ENCODE results near the gene OARD1.

OARD1 gene

DNA sequence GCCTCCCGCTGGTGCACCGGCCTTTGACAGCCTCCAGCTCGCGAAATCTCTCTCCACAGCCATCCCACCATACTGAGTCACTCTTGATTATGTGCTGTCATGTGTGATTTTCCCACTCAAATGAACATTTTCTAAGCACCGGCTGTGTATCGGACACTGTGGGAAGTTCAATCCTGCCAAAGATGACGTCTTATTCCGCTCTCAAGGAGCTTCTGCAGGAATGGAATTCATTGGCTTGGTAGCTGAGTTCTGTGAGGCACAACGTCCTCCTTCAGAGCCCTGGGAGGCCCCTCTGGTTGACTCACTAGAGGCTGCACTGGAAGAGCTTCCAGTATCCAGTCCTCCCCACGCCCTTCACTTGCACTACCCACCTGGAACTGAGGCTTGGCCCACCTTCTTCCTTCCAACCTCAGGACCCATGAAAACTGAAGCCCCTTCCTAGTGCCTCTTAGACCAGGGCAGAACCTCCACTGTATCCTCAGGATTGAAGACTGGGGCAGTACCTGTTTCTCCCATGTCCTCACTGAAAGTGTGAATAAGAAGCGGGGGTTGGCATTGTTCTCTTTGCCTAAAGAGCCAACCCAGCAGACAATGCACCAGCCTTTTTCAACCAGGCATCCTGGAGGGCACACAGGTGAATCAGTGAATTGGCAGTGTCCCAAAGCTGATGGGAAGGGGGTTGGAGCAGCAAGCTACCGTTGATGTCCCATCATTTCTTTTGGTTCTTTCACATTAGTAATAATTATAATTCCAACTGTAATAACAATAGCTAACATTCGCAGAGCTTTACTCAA is 34.9 kb downstream of the OARD1 start:
- Mint-ChIP-seq H3K4me1 (ENCODE audit: low read depth) (peaks cover 15% of the 10 kb centered on the region), H3K27me3 (peaks cover 2% of the 10 kb centered on the region), H3K9me3 (no peaks in the 10 kb centered on the region), H3K36me3 (ENCODE audit: low read depth) (peaks cover 21% of the 10 kb centered on the region), H3K27ac (no peak overlapping the region), H3K4me3 (no peak overlapping the region)
- intact Hi-C loops (cut with micrococcal nuclease), result no loop called here

DNA sequence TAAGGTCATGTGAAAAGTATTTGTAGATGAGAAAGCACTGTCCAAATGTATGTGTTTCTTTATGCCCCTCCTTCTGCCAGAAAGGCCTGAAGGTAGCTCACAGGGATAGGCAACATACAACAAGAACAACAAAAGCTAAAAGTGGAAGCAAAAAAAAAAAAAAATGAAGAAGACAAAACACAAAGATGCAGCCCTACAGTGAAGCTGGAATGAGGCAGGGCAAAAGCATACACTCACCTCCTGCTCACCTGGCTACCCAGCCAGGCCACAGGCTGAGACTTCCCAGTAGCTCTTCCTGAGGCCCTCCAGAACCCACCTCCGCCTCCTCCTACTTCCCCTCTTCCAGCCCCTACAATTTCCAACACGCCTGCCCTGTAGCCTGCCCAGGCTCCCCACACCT is 35.6 kb downstream of the OARD1 start:
- intact Hi-C loops (cut with micrococcal nuclease), result no loop called here
- Mint-ChIP-seq H3K9me3 (no peaks in the 10 kb centered on the region), H3K4me1 (ENCODE audit: low read depth) (peaks cover 15% of the 10 kb centered on the region), H3K27me3 (peaks cover 2% of the 10 kb centered on the region), H3K4me3 (no peak overlapping the region), H3K36me3 (ENCODE audit: low read depth) (peaks cover 15% of the 10 kb centered on the region), H3K27ac (no peak overlapping the region)

DNA sequence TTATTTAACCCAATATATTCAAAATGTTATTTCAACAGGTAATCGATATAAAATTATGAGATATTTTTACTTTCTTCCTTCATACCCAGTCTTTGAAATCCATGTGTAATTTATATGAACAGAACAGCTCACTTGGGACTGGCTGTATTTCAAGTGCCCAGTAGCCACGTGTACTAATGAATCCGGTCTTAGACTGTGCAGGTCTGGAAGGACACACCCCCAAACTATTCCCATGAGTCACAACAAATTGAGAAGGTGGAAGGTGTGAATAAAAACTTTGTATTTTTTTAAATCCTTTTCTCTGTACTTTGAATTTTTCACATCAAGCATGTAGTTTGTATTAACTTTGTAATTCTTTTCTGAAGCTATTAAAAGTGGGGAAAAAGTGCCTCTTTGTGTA is 36.0 kb downstream of the OARD1 start:
- Mint-ChIP-seq H3K36me3 (ENCODE audit: low read depth) (peaks cover 15% of the 10 kb centered on the region), H3K27ac (no peak overlapping the region), H3K27me3 (peaks cover 2% of the 10 kb centered on the region), H3K4me1 (ENCODE audit: low read depth) (peaks cover 13% of the 10 kb centered on the region), H3K4me3 (no peak overlapping the region), H3K9me3 (no peaks in the 10 kb centered on the region)
- intact Hi-C loops (cut with micrococcal nuclease), result no loop called here

DNA sequence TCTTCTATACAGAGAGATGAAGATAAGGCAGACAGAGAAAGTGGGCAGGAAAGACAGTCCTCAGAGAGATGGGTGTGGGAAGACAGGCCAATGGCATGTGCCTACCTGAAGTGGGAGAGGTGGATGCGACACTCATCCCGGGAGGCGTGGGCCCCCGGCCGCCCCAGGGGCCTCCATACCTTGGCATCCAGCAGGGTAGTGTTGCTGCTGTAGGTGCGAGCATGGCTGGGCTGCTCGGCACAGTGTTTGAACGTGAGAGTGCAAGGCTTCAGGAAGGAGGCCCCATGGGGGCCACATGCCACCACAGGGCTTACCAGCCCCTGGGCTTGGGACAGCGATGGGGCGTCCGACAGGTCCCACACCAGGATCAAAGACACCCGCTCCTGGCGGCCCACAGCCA is 38.4 kb downstream of the OARD1 start:
- H3K4me3 Mint-ChIP-seq, result no peak overlapping the region
- peaks cover 5% of the 10 kb centered on the region for H3K27me3 Mint-ChIP-seq
- H3K27ac Mint-ChIP-seq, result no peak overlapping the region
- peaks cover 11% of the 10 kb centered on the region for H3K36me3 Mint-ChIP-seq (ENCODE audit: low read depth)
- intact Hi-C loops (cut with micrococcal nuclease), result no loop called here
- peaks cover 12% of the 10 kb centered on the region for H3K4me1 Mint-ChIP-seq (ENCODE audit: low read depth)
- H3K9me3 Mint-ChIP-seq, result no peaks in the 10 kb centered on the region

DNA sequence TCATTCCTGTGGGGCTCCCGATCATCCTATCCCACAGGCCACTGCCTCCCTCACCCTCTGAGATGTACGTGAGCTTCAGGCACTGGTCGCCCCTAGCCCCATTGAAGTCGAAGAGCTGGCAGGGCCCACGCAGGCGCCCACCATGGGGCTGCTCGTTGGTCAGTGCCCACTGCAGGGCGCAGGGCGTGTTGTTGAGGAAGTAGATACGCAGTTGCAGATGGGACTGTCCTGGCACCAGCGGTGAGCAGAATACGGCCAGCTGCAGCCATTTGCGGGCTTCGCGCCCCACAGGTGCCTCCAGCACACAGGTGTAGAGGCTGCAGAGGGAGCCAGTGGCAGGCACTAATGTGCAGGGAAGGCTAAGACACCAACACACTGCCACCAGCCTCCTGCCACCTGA is 39.3 kb downstream of the OARD1 start:
- Mint-ChIP-seq H3K27ac (no peak overlapping the region), H3K27me3 (peaks cover 5% of the 10 kb centered on the region), H3K9me3 (no peaks in the 10 kb centered on the region), H3K36me3 (ENCODE audit: low read depth) (peaks cover 8% of the 10 kb centered on the region), H3K4me1 (ENCODE audit: low read depth) (peaks cover 22% of the 10 kb centered on the region), H3K4me3 (no peak overlapping the region)
- intact Hi-C loops (cut with micrococcal nuclease), result no loop called here

DNA sequence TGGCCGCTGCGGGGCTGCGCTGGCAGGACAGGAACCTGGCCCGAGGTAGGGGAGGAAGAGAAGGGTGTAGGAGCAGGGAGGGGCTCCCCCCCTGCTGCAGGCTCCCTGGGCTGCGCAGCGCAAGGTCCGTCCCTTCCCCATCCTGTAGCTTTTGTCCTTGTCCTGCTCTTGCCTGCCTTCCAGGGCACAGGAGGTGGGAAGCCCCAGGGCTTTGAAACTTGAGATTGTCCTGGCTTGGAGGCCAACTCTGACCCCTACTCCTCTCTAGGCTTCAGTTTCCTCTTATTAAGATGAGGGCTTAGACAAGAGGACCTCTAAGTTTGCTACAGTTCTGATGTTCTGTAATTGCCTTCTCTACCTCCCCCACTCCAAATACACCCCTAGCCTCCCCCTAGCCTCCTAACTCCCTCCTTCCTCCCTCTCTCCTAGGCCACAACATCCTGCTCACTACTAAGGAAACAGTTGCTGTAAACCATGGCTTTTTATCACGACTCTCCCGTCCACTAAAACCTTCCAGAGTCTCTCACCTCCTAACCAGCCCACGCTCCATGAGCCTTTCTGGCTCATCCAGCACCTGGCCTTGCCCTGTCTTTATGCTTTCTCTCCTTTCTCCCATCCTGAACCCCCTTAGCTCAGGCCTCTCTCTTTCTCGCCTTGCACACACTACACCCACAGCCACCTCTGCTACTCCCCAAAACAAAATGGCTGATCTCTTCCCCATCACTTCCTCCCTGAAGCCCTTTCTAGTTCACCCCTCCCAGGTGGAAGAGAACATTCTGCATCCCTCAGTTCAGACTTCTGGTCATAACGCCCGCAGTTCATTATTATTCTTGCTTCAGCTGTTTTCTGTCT is 43.4 kb downstream of the OARD1 start:
- Mint-ChIP-seq H3K27me3 (peaks cover 5% of the 10 kb centered on the region), H3K4me1 (ENCODE audit: low read depth) (peaks cover 42% of the 10 kb centered on the region), H3K27ac (peak overlapping the region; percentile 62), H3K9me3 (no peaks in the 10 kb centered on the region), H3K36me3 (ENCODE audit: low read depth) (peaks cover 5% of the 10 kb centered on the region), H3K4me3 (peak overlapping the region; percentile 71)
- intact Hi-C loops (cut with micrococcal nuclease), result loop anchor here (5.0 kb wide), 1 partner anchor 476 kb away; no protein-coding TSS in a partner anchor

DNA sequence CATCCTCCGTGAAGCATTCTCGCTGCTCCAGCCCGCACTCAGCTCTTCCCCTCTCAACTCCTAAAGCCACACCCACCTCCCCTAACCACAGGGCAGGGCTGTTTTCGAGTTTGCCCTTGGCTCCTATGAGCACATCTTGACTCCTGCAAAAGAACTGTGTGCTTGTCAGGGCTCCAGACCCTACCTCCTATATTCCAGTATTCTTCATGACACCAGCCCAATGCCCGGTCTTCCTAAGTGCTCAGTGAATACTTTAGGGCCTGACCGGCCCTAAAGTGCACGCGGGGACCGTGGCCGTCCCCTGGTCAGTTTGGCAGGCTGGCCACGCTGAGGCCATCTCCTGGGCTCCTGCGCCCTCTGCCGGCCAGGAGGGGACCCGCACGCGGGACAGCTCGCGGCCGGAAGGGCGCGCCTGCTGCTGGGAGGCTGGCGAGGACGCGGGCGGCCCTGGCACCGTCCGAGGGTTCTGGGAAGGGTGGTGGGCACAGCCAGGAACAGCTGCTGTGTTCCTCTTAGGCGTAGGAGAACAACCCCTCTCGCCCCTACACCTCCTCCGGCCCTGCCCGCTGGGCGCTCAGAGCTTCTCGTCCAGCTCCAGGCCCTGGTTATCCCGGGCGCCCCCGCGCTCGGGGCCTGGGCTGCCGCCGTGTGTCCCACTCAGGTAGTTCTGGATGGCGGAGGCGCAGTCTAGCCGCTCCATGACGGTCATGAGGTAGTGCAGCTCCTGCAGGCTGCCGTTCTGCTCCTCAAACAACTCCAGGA is 44.2 kb downstream of the OARD1 start:
- Mint-ChIP-seq H3K27ac (peak overlapping the region; percentile 62), H3K27me3 (peaks cover 5% of the 10 kb centered on the region), H3K4me1 (ENCODE audit: low read depth) (peaks cover 42% of the 10 kb centered on the region), H3K36me3 (ENCODE audit: low read depth) (no peaks in the 10 kb centered on the region), H3K9me3 (no peaks in the 10 kb centered on the region), H3K4me3 (peak overlapping the region; percentile 71)
- intact Hi-C loops (cut with micrococcal nuclease), result loop anchor here (2.0 to 5.0 kb wide), 2 partner anchors 21 to 476 kb away; no protein-coding TSS in a partner anchor

DNA sequence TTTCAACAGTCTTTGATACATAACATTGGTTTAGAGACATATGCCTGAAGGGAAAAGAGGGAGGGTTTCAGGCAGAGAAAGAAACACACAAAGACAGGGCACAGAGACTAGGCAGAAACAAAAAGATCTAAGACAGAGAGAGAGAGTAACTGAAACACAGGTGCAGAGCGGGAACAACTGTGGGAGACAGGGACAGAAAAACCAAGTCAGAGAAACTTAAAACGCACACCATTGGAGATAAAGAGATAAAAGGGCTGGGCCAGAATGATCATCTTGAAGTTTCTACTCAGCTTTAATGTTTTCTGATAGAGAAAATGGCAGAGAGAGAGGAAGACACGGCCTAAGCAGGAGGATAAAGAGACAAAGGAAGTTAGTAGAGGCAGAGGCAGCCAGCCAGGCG is 44.9 kb downstream of the OARD1 start:
- H3K4me1 Mint-ChIP-seq (ENCODE audit: low read depth), result peaks cover 42% of the 10 kb centered on the region
- intact Hi-C loops (cut with micrococcal nuclease), result loop anchor here (2.0 to 5.0 kb wide), 2 partner anchors 20 to 475 kb away; no protein-coding TSS in a partner anchor
- H3K27ac Mint-ChIP-seq, result peak overlapping the region; percentile 62
- peak overlapping the region; percentile 71 for H3K4me3 Mint-ChIP-seq
- no peaks in the 10 kb centered on the region for H3K36me3 Mint-ChIP-seq (ENCODE audit: low read depth)
- H3K27me3 Mint-ChIP-seq, result peaks cover 5% of the 10 kb centered on the region
- H3K9me3 Mint-ChIP-seq, result no peaks in the 10 kb centered on the region

DNA sequence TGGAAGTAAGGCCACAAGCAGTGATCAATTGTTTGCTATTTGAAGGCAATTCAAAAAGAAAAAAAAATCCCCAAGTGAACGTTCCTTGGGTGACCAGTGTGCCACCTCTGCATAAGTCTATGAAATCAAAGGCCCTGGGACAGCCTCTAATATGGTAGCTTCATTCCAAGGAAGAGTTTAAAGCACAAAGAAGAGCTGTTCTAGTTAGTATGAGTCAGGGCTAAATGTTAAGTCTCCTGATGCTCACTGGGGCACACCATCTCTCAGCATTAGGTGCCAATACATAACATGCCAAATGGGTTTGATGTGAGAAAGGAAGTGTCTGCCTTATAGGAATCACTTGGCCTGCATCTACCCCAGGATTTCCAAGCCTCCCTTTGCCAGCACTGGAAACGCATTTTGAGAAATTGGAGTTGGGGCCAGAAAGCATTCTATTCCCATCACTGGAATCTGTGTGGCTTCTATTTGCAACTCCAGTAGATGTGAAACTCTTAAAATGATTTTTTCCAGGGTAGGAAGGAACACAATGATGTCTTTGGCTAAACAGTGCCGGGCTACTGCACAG is 46.1 kb downstream of the OARD1 start:
- Mint-ChIP-seq H3K4me3 (no peak overlapping the region), H3K36me3 (ENCODE audit: low read depth) (no peaks in the 10 kb centered on the region)
- intact Hi-C loops (cut with micrococcal nuclease), result loop anchor here (2.0 to 5.0 kb wide), 2 partner anchors 19 to 474 kb away; no protein-coding TSS in a partner anchor

DNA sequence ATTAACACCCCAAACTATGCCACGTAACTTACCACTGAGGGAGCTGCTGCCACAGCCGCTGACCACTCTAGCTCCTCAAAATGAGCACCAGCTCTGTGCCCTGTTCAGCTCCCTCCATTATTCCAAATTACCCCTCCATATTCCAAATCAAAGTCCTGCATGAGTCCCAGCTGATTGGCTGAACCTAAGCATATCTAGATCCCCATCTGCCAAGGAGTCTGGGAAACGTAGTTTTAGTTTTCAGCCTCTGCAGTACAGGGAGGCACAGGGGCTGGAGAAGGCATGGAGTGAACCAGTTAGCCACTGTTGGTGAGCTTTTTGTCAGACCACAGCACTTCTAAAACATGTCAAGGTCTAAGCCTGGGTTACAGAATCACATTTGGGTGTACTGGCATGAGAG is 49.0 kb downstream of the OARD1 start:
- Mint-ChIP-seq H3K4me1 (ENCODE audit: low read depth) (peaks cover 23% of the 10 kb centered on the region), H3K9me3 (no peaks in the 10 kb centered on the region), H3K27ac (no peak overlapping the region), H3K36me3 (ENCODE audit: low read depth) (no peaks in the 10 kb centered on the region), H3K27me3 (peaks cover 1% of the 10 kb centered on the region), H3K4me3 (no peak overlapping the region)
- intact Hi-C loops (cut with micrococcal nuclease), result no loop called here

More for the DNA sequence above, 46.1 kb downstream of the OARD1 start:
- no peaks in the 10 kb centered on the region for H3K9me3 Mint-ChIP-seq
- peaks cover 39% of the 10 kb centered on the region for H3K4me1 Mint-ChIP-seq (ENCODE audit: low read depth)
- H3K27ac Mint-ChIP-seq, result no peak overlapping the region
- H3K27me3 Mint-ChIP-seq, result peaks cover 5% of the 10 kb centered on the region

DNA sequence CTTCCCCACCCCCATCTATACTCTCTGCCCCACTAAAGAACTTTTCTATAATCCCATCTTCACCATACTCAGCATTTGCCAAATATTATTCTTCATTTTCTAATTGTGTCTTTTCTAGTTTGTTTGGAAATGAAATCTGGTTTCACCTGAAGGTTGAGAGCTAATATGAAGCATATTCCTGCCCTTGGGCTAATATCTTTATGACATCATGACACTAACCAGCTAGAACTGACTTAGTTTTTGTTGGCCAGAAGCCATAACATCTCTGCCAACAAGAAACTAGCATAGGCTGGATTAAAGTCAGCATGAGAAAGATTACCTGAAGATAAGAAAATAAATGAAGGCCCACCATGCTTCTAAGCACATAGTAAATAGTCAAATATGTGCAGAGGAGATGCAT is 49.9 kb downstream of the OARD1 start:
- peaks cover 15% of the 10 kb centered on the region for H3K4me1 Mint-ChIP-seq (ENCODE audit: low read depth)
- H3K36me3 Mint-ChIP-seq (ENCODE audit: low read depth), result no peaks in the 10 kb centered on the region
- H3K27ac Mint-ChIP-seq, result no peak overlapping the region
- H3K27me3 Mint-ChIP-seq, result peaks cover 5% of the 10 kb centered on the region
- no peaks in the 10 kb centered on the region for H3K9me3 Mint-ChIP-seq
- no peak overlapping the region for H3K4me3 Mint-ChIP-seq
- intact Hi-C loops (cut with micrococcal nuclease), result no loop called here

DNA sequence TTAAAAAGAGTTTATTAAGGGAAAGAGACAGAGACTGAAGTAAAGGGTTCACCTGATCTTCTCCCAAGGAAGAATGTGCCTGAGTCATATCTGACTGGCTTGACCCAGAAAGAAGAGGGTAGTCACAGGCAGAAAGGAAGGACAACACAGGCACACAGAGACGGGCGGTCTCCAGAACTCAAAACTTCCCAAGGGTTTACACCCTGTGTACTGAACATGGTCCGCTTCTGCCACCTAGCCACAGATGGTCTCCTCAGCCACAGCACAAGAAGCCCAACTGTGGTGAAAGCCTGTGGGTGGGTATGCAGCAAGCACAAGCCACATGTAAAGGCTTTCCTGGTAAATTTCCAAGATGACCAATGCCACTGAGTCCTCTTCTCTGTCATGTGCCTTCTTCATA is 50.3 kb downstream of the OARD1 start:
- no peaks in the 10 kb centered on the region for H3K9me3 Mint-ChIP-seq
- no peaks in the 10 kb centered on the region for H3K36me3 Mint-ChIP-seq (ENCODE audit: low read depth)
- no peak overlapping the region for H3K27ac Mint-ChIP-seq
- H3K27me3 Mint-ChIP-seq, result peaks cover 5% of the 10 kb centered on the region
- H3K4me3 Mint-ChIP-seq, result no peak overlapping the region
- intact Hi-C loops (cut with micrococcal nuclease), result no loop called here
- peaks cover 10% of the 10 kb centered on the region for H3K4me1 Mint-ChIP-seq (ENCODE audit: low read depth)

DNA sequence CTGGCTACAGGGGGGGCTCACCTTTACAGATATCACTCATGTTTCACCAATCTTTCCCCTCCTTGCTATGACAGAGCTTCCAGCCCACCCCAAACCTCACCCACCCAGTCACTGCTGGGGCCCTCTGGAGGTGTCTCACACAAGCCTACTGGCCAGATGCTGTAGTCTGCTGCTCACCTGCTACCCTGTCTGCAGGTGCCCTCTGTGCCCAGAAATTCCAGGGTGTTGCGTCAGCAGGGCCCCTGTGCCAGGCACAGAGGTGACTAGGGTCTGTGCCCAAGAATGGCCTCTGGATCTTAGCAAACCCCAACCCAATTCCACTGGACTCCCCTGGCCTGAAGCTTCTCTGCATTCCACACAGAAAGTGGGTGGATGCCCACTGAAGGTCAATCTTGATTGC is 54.5 kb downstream of the OARD1 start:
- Mint-ChIP-seq H3K4me1 (ENCODE audit: low read depth) (peaks cover 5% of the 10 kb centered on the region), H3K27ac (no peak overlapping the region)

More for the DNA sequence above, 54.5 kb downstream of the OARD1 start:
- Mint-ChIP-seq H3K36me3 (ENCODE audit: low read depth) (no peaks in the 10 kb centered on the region), H3K4me3 (no peak overlapping the region), H3K9me3 (no peaks in the 10 kb centered on the region), H3K27me3 (peaks cover 5% of the 10 kb centered on the region)
- intact Hi-C loops (cut with micrococcal nuclease), result no loop called here
